Measurements from ENCODE around the gene VTI1A.

Gene VTI1A

GRCh38 chr10:112792487-112793201 is 345.6 kb downstream of the VTI1A start:
- no peak for DNase-seq

DNA sequence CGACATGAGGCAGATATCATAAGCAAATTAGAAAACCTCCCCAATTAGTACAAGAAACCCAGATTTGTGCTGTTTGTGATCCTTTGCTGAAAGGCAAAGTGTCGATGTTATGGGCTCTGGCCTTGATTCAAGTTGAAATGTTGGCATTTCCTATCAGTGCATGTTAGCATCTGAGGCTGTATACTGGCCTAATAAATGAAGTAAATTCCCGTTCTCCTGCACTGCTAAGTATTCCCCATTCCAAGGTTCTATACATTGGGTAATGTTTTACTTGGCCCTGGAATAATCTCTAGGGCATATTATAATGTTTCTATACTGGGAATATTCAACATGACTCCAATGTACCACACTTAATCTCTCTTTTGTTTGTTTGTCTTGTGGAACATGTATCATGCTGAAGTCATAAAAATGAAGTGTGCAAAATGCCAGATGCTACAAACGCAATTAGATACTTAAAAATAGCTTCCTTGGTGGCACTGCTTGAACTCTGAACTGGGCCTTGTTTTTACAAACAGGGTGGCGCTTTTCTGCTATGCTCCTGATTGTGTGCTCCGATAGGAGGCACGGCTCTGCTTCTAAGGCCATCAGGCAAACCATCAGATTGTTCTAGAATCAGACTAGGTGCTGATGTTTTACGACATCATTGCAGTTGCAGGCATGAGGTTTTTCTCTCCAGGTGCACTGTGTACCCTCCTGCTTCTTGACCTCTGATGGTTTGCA is 346.3 kb downstream of the VTI1A start:
- no peak for DNase-seq

- no peak for DNase-seq
Measured at GRCh38 chr10:112794201-112794600, 347.2 kb downstream of the VTI1A start.

DNA sequence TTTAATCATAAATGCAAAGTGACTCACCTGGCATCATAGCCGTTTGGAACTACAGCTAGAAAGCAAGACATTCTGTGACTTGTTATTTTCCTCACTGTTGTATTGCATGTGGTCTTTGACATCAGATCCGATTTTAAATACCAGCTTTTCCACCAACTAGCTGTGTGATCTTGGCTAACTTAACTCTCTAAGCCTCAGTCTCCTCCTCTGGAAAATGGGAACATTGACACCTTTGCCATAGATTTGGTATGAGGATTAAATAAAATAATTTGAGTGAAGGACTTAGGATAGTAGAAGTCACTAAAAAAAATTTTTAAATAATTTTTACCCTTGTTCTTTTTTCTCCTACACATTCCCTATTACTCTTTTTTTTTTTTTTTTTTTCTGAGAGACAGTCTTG is 348.1 kb downstream of the VTI1A start:
- DNase-seq, result no peak

GRCh38 chr10:112797197-112797596 is 350.2 kb downstream of the VTI1A start:
- DNase-seq, result no peak

DNA sequence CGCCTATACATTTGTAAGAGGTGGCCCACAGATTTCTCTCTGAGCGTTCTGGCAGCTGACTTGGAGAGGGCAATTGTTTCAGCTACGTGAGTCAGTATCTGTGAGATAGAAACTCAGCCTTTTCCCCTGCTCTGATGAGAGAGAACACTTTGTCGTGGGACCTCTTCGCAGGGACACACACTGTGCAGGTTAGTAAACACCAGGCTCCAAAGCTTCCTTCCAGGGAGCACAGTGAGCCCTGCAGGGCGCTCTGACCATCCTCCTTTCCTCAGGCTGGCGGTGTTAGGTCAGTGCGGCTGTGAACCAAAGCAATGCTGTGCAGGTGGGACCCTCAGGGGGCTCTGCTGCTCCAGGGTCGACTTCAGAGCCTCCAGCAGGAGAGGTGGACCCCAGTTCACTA is 350.8 kb downstream of the VTI1A start:
- no peak for DNase-seq

- DNase-seq, result no peak
Measured at GRCh38 chr10:112799038-112799437, 352.0 kb downstream of the VTI1A start.

DNA sequence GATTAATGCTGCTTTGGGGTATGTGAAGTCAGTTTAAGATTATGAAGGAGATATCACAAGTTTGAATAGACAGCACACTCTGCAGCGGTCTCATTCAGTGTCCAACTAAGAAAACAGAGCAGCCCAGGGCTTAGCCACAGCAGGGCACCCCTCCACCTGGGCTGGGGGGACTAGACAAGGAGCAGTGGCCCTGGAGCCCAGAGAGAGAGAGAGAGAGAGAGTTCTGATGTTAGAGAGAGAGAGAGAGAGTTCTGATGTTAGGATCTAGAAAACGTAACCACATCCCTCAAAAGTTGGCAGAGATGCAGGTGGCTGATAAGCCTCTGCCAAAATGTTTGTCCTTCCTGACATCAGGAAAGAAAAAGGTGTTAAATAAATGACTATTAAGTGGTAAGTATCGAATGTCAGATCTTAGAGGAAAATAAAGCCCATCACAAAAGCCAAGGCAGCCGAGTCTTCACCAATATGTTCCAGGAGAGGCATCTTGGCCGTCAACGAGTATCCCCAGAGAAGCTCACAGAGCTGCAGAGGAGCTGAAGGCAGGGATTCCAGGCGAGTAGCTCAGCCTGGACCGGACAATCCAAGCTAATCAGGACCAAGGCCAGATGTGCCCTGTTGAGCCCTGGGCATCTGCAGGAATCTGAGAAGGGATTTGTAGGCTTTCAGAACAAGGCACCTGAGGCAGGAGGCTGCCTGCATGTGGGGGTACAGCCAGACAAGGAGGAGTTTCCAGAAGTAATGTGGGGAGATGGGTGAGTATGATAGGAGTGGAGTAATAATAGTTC is 352.9 kb downstream of the VTI1A start:
- DNase-seq, result no peak

GRCh38 chr10:112801004-112801403 is 354.0 kb downstream of the VTI1A start:
- DNase-seq, result no peak

DNA sequence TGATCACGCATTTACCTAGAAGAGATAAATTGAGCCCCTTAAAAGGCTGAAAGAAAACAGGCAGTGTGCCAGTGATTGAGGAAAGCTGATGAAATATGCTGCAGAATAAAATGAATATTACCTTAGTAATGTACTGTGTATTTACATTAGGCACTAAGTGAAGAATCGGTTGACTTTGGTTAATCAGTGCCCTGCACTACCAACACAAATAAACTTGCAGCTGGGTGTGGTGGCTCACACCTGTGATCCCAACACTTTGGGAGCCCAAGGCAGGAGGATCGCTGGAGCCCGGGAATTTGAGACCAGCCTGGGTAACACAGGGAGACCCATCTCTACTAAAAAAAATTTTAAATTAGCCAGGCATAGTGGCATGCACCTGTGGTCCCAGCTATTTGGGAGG is 354.7 kb downstream of the VTI1A start:
- no peak for DNase-seq

DNA sequence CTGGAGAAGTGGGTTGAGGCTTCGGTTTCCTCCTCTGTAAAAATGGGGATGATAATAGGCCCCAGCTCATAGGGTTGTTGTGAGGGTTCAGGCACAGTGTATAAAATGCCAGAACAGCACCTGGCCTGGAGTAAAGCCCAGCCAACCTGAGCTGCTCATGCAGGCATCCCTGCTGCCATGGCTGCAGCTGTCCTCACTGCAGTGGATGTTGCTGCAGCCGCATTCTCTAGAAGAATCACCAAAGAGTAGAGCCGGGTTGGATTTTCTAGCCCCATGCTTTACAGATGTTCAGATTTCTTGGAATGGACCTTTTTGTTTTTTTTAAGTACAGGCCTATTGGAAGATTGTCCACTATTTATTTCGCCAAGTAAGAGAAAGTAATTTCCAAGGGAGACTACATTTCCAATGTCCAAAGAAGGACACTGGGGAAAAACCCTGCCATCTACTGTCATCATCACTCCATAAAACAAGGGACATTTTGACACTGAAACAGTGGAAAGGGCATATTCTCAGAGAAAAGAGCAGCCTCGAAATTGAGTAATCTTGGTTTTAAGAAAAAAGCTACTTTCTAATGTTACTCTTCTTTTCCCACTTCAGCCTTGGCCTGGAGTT is 355.5 kb downstream of the VTI1A start:
- no peak for DNase-seq

DNA sequence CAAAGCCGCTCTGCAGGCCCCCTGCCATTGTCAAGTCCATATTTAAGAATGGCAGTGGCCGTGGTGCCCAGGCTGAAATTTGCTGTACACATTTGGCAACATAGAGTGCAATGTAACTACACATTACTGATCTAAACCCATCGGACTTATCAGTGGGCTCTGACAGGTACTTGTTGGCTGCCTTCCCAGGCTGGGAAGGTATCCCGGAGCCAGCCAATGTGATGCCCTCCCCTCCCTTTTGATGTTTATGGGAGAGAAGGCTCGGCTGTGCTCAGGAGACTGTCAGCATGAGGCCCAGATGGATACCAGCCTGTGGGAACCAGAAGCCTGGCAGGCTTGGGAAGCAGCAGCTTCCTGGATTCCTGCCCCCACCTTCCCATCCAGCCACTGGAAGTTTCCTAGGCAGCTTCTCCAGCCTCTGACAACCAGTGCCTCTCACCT is 357.0 kb downstream of the VTI1A start:
- DNase-seq, result no peak

- no peak for DNase-seq
Measured at GRCh38 chr10:112805254-112805590, 358.2 kb downstream of the VTI1A start.

- no peak for DNase-seq
Measured at GRCh38 chr10:112805701-112806100, 358.7 kb downstream of the VTI1A start.

GRCh38 chr10:112807013-112807412 is 360.0 kb downstream of the VTI1A start:
- no peak for DNase-seq

- DNase-seq, result no peak
Measured at GRCh38 chr10:112809736-112810135, 362.7 kb downstream of the VTI1A start.

- DNase-seq, result no peak
Measured at GRCh38 chr10:112810711-112811151, 363.7 kb downstream of the VTI1A start.

- DNase-seq, result no peak
Measured at GRCh38 chr10:112811741-112812551, 364.9 kb downstream of the VTI1A start.

- no peak for DNase-seq
Measured at GRCh38 chr10:112812586-112812985, 365.6 kb downstream of the VTI1A start.

GRCh38 chr10:112813866-112814591 is 367.0 kb downstream of the VTI1A start:
- DNase-seq, result no peak

GRCh38 chr10:112815269-112816032 is 368.4 kb downstream of the VTI1A start:
- no peak for DNase-seq
